GM21447 (cell line): ENCODE data around the gene OR5D18.
"Not testable (repeated sequence)": the region's sequence is repeated elsewhere in the genome, so short reads cannot be mapped to it uniquely, and the experiment has no call there.

Experiments
- ATAC-seq: cut with Tn5 transposase; IDR thresholded peaks from one replicate; pipeline ENCODE4 v1.9.1; 2021; ENCODE audit not compliant: unreplicated experiment

The OR5D18 gene

GRCh38 chr11:55819330-55819729 is at the start of gene OR5D18:
OR5D18 (plus strand) TSS chr11:55819630; CDS start chr11:55819630, 0 bp downstream.
- no peak for ATAC-seq

DNA sequence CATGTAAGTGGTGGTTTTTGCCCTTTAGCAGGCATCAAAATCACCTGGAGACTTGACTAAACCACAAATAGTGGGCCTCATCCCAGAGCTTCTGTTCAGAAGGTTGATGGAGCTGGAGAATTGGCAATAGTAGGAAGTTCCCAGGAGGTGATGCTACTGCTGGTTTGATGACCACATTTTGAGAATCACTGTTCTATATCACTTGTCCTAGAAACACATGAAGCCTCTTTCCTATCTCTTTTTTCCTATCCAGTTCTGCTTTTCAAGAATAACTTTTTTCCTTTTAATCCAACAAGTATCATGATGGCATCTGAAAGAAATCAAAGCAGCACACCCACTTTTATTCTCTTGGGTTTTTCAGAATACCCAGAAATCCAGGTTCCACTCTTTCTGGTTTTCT is 46.3 kb upstream of the OR5D18 start, which contains the start of gene OR5D13:
Gene OR5D13 (plus strand): TSS at position 301 of the 400 bp plus-strand sequence. CDS start 0 bp downstream, at position 301.
- ATAC-seq: no peak

DNA sequence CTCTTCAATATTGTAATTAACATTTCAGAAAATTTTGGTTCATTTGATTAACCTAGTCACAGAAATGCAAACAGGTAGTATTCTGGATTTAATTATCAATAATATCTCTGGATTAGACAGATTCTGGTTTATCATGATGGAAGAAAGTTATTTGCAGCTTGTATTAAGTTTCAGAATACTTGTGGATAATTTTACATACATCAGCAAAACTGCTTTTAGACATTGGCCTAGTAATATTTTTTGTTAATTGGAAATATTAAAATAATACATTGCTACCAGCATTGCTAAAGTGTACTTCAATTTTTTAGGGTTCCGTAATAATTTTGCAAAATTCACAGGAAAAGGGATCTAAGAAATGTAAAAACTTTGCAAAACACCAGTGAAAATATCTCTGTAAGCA is 27.8 kb upstream of the OR5D18 start:
- no peak for ATAC-seq

DNA sequence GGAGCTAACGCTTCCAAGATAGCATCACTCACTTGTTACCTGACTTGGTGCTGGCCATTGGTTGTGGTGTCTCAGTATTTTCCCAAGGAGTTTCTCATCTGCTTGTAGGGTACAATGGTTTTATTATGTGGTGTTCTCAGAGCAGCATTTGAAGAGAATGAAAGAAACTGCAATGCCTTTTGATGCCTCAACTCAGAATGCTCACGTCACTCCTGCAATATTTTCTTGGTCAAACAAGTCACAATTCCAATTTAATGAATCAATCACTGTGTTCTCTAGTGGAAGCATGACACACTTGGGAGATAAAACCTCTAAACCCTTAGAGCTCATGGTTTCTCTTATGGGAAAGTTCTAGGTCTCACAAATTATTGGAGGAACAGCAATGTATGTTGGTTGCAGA is 26.1 kb upstream of the OR5D18 start:
- ATAC-seq: no peak

GRCh38 chr11:55795256-55795655 is 24.2 kb upstream of the OR5D18 start, which contains the start of gene OR5D14:
OR5D14 (plus strand) TSS chr11:55795556; CDS start chr11:55795556, 0 bp downstream.
- no peak for ATAC-seq

DNA sequence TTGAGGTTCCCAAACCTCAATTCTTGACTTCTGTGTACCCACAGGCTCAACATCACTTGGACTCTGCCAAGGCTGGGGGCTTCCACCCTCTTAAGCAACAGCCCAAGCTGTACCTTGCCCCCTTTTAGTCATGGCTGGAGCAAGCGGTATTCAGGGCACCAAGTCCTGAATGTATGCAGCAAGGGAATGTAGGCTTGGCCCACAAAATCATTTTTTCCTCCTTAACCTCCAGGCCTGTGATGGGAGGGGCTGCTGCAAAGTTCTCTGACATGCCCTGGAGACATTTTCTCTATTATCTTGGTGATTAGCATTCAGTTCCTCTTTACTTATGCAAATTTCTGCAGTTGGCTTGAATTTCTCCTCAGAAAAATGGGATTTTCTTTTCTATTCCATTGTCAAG is 13.2 kb upstream of the OR5D18 start:
- ATAC-seq: no peak

- ATAC-seq: no peak
Observed at GRCh38 chr11:55811067-55811466, 8.4 kb upstream of the OR5D18 start, which contains the start of gene OR5L1. OR5L1 (plus strand) TSS chr11:55811367; CDS start chr11:55811467, 100 bp downstream.

GRCh38 chr11:55826919-55827318 is 7.5 kb downstream of the OR5D18 start, which contains the start of gene OR5L2:
OR5L2 (plus strand) TSS chr11:55827219; CDS start chr11:55827219, 0 bp downstream.
- ATAC-seq: no peak

GRCh38 chr11:55838452-55838851 is 19.0 kb downstream of the OR5D18 start, which contains the start of gene OR5D16:
OR5D16 (plus strand) TSS chr11:55838752; CDS start chr11:55838752, 0 bp downstream.
- ATAC-seq: no peak

GRCh38 chr11:55847453-55847852 is 28.0 kb downstream of the OR5D18 start:
- ATAC-seq: no peak

DNA sequence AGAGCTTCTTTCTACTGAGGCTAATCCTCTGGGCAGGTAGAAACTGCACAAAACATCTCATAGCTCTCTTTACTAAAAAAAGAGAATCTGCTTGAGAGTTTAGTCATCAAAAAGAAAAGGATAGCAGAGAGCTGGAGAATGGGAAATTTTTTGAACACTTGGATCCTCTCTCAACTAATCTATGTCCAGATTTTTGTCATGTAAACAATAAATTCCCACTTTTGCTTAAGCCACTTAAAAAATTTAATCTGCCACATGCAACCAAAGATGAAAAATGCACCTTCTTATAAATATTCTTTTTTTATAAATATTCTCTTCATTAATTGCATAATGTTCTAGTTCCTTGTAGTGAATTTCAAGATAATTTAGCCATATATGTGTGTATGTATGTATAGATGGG is 29.6 kb downstream of the OR5D18 start:
- ATAC-seq: no peak

DNA sequence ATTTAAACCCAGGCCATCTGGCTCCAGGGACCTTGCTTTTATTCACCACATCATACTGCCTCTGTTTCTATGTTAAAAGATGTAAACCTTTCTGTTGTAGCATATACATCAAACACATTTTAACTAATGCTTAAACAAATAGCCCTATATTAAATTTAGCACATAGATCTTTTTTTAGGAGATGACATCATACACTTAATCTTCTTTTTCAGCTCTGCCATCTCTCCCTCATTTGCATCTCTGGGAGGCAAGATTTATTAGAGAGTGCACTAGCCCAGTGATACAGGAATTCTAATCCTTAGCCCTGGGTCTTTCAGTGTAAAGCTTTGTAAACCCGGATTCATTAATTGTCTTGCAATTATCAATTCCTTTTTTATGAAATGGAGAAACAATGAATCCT is 32.7 kb downstream of the OR5D18 start:
- no peak for ATAC-seq

- no peak for ATAC-seq
Observed at GRCh38 chr11:55854704-55855103, 35.3 kb downstream of the OR5D18 start.

DNA sequence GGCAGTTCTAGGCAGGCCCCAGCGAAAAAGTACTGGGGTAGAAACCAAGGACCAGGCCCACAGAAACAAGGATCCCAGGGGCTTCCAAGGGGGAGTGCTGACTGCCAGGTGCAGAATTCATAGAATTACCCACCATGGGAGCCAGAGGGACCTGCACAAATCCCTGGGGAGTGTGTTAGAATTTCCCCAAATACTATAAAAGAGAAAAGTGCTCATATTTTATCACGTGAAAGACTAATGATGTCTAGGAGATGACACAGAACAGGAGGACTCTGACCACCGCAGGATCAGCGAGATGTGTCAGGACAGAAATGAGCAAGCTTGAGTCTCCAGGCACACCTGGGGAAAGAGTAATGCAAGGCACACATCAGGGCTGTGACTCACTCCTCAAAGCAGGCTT is 47.9 kb downstream of the OR5D18 start:
- not testable (repeated sequence) for ATAC-seq
